ENCODE data around the gene HIC2. TPM values are rescaled to one million over a fixed set of nuclear protein-coding genes. Genes with fewer than 3 reads are reported as not detected.

HIC2 gene
- total and polyA plus RNA-seq, 10 of the 15 experiments (the other 5 are each of a cell fraction or from before 2014, with no cell fraction given), result 0.11 to 5.0 (median 1.4) TPM

DNA sequence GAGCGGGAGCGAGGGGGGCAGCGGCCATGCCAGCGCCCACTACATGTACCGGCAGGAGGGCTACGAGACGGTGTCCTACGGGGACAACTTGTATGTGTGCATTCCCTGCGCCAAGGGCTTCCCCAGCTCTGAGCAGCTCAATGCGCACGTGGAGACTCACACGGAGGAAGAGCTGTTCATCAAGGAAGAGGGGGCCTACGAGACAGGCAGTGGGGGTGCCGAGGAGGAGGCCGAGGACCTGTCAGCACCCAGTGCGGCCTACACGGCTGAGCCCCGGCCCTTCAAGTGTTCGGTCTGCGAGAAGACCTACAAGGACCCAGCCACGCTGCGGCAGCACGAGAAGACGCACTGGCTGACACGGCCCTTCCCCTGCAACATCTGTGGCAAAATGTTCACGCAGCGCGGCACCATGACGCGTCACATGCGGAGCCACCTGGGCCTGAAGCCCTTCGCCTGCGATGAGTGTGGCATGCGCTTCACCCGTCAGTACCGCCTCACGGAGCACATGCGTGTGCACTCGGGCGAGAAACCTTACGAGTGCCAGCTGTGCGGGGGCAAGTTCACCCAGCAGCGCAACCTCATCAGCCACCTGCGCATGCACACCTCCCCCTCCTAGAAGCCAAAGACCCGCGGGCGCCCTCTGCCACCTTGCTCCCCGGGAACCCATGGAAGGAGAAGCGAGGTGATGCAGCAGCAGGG, 29.1 kb downstream of the HIC2 start:
- in situ Hi-C loops (cut with MboI) (no loop called here), intact Hi-C loops (cut with micrococcal nuclease; ENCODE audit: unreplicated experiment) (no loop called here)
- RAD21 ChIA-PET (ENCODE audit: unreplicated experiment), result no interaction called here
- Histone ChIP-seq H3K79me2 (ENCODE audit: control insufficient read depth, insufficient read depth, low read length) (no peaks in the 10 kb centered on the region), H3K4me3 (no peak overlapping the region), H3K4me1 (ENCODE audit: control insufficient read depth, insufficient read depth, low read length) (no peaks in the 10 kb centered on the region), H3K9me3 (replicated peaks; ENCODE audit: control insufficient read depth, insufficient read depth, low read length) (no peaks in the 10 kb centered on the region), H3K9ac (ENCODE audit: control insufficient read depth, insufficient read depth, low read length) (no peak overlapping the region), H3K36me3 (ENCODE audit: control insufficient read depth in 2 of 2, insufficient read depth in 2 of 2, low read length in 1 of 2) (peaks cover 0 to 16% of the 10 kb centered on the region in 2 experiments; a peak in 3 of 4 replicates), H4K20me1 (ENCODE audit: control insufficient read depth, insufficient read depth) (no peaks in the 10 kb centered on the region), H3K27ac (ENCODE audit: control insufficient read depth, insufficient read depth) (no peak overlapping the region), H3K27me3 (replicated peaks in 1 of 2; ENCODE audit: control insufficient read depth in 2 of 2, insufficient read depth in 2 of 2, low read length in 1 of 2) (no peaks in the 10 kb centered on the region), H3K4me2 (ENCODE audit: control insufficient read depth, insufficient read depth) (no peak overlapping the region), H2AFZ (ENCODE audit: control insufficient read depth, low read depth, low read length) (no peak overlapping the region)
- BruUV-seq (replicated peaks), result no TSS peak
- FAIRE-seq (no peak), ATAC-seq (no peak), DNase-seq (ENCODE audit: low read depth, low spot score) (no peak)
- POLR2A ChIA-PET, result no interaction called here
- TF ChIP-seq USF2 (IDR thresholded peaks at IDR 0.05; ENCODE audit: borderline replicate concordance, low read depth, low read length) (no peak), POLR2A (IDR thresholded peaks at IDR 0.05; ENCODE audit: low read depth, low read length) (peak; percentile 41), RELA (IDR thresholded peaks at IDR 0.05; ENCODE audit: borderline replicate concordance, partially characterized antibody) (no peak)
- 95% methylated on average over 45 of the region's 49 CpGs for WGBS (ENCODE audit: insufficient coverage, insufficient replicate concordance, low lambda C conversion rate, missing lambda C conversion rate)
- SMC1A ChIA-PET (ENCODE audit: uncharacterized antibody, unreplicated experiment), result no interaction called here
- CTCF ChIA-PET, result no interaction called here

DNA sequence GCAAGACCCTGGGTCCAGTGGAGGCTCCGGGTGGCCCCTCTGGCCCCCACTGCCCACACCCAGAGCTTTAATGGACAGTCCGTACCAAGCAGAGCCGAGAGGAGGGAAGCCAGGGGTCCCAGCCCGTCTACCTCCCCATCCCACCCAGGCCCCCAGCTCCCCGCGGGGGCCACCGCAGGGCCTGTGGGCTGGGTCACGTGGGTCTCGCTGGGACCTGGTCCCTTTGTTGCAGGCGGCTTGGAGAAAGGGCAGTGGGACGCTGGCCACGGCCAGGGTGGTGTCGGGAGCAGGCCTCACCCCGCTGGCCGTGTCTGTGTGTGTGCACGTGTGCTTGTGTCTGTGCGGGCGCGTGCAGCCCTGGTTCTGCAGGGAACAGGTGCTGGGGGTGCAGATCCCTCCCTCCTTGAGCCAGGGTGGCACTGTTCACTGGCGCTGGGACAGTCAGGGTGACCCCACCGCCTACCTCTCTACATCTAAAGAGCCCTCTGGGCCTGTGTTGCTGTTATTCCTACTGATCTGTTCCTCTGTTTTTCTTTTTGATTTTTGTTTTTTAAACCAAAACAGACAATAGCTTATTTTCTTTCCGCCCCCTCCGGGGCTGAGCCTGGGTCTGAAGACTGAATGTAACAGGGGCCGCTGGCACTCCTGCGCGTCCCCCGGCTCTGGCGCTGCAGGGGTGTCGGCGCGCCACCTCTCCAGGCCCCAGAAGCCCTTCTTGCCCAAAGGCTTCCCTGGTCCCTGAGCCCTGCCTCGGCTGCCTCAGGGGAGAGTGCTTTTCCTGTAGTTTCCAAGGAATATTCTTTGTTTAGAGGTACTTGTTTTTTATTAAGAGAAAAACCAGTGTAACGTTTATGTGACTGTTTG, 29.9 kb downstream of the HIC2 start:
- Histone ChIP-seq H3K4me3 (no peak overlapping the region), H3K4me2 (ENCODE audit: control insufficient read depth, insufficient read depth) (no peak overlapping the region), H4K20me1 (ENCODE audit: control insufficient read depth, insufficient read depth) (no peaks in the 10 kb centered on the region), H2AFZ (ENCODE audit: control insufficient read depth, low read depth, low read length) (no peak overlapping the region), H3K9ac (ENCODE audit: control insufficient read depth, insufficient read depth, low read length) (no peak overlapping the region), H3K27me3 (replicated peaks in 1 of 2; ENCODE audit: control insufficient read depth in 2 of 2, insufficient read depth in 2 of 2, low read length in 1 of 2) (no peaks in the 10 kb centered on the region), H3K27ac (ENCODE audit: control insufficient read depth, insufficient read depth) (no peak overlapping the region), H3K9me3 (replicated peaks; ENCODE audit: control insufficient read depth, insufficient read depth, low read length) (no peaks in the 10 kb centered on the region), H3K4me1 (ENCODE audit: control insufficient read depth, insufficient read depth, low read length) (no peaks in the 10 kb centered on the region), H3K79me2 (ENCODE audit: control insufficient read depth, insufficient read depth, low read length) (no peaks in the 10 kb centered on the region), H3K36me3 (ENCODE audit: control insufficient read depth in 2 of 2, insufficient read depth in 2 of 2, low read length in 1 of 2) (peaks cover 0 to 16% of the 10 kb centered on the region in 2 experiments; a peak in 3 of 4 replicates)
- ATAC-seq (no peak), DNase-seq (ENCODE audit: low read depth, low spot score) (no peak), FAIRE-seq (no peak)
- intact Hi-C loops (cut with micrococcal nuclease; ENCODE audit: unreplicated experiment) (no loop called here), in situ Hi-C loops (cut with MboI) (no loop called here)
- WGBS (ENCODE audit: insufficient coverage, insufficient replicate concordance, low lambda C conversion rate, missing lambda C conversion rate), result 89% methylated on average over 26 of the region's 33 CpGs
- ChIA-PET POLR2A (no interaction called here), CTCF (no interaction called here), SMC1A (ENCODE audit: uncharacterized antibody, unreplicated experiment) (no interaction called here), RAD21 (ENCODE audit: unreplicated experiment) (no interaction called here)
- no TSS peak for BruUV-seq (replicated peaks)
- TF ChIP-seq, protein P1, sequence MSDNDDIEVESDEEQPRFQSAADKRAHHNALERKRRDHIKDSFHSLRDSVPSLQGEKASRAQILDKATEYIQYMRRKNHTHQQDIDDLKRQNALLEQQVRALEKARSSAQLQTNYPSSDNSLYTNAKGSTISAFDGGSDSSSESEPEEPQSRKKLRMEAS (IDR thresholded peaks at IDR 0.05; ENCODE audit: low read depth, low read length), result no peak
- TF ChIP-seq, protein P2, sequence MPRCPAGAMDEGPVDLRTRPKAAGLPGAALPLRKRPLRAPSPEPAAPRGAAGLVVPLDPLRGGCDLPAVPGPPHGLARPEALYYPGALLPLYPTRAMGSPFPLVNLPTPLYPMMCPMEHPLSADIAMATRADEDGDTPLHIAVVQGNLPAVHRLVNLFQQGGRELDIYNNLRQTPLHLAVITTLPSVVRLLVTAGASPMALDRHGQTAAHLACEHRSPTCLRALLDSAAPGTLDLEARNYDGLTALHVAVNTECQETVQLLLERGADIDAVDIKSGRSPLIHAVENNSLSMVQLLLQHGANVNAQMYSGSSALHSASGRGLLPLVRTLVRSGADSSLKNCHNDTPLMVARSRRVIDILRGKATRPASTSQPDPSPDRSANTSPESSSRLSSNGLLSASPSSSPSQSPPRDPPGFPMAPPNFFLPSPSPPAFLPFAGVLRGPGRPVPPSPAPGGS (IDR thresholded peaks at IDR 0.05; ENCODE audit: borderline replicate concordance, insufficient read depth, low read depth, low read length, poor library complexity, severe bottlenecking), result no peak
- TF ChIP-seq SIN3A (IDR thresholded peaks at IDR 0.05; ENCODE audit: low read depth, low read length) (no peak), CBX5 (IDR thresholded peaks at IDR 0.05; ENCODE audit: low read depth) (no peak), NFXL1 (IDR thresholded peaks at IDR 0.05; ENCODE audit: borderline replicate concordance) (no peak), ZNF274 (IDR thresholded peaks at IDR 0.05; ENCODE audit: insufficient read depth, insufficient read length) (no peak), ATF7 (IDR thresholded peaks at IDR 0.05; ENCODE audit: low read depth) (no peak), RUNX3 (IDR thresholded peaks at IDR 0.05; ENCODE audit: low read length) (no peak), ATF2 (IDR thresholded peaks at IDR 0.05; ENCODE audit: low read length) (no peak), LARP7 (IDR thresholded peaks at IDR 0.05) (no peak)

Data from GM12878 (cell line).